GM18519 (cell line): ENCODE data around the gene ADO.
A peak's percentile ranks its signal among the peaks of the same experiment; 100 is the strongest.

Experiments
- ATAC-seq: cut with Tn5 transposase; IDR thresholded peaks from one replicate; pipeline ENCODE4 v1.9.1; 2021; ENCODE audit warnings: mild to moderate bottlenecking, moderate library complexity; ENCODE audit not compliant: unreplicated experiment, low FRiP score

ADO gene

DNA sequence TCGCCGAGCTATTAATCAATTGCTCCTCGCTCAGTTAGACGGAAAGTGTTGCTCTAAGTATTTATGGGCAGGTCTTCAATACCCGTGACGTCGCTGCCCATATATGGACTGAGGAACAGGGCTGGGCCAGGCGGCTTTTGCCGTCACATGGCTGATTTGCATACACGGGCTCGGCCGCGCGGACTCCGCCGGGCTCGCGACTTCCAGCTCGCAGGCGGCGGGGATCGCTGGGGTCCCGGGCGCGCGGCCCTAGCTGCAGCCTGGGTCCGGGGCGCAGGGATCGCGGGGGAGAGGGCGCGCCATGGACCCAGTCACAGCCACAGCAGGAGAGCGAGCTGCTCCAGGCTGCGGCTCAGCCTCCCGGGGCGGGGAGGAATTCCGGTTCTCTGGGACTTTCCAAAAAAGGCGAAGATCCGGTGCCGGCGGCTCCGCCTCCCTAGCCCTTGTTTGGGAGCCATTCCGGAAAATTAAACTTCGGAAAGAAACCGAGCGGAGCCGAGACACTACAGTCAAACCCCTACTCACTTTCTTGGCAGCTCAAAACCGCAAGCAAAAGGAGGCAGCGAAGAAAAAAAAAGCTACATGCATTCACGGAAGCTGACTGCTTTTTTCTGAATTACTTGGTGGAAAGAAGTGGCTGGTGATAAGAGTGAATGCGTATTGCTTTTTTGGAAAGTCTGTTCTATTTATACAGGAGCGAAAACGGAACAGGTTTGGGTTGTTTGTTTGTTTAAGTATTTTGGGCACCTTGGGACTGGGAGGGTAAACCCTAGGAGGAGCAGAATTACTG is 12.0 kb downstream of the ADO start, which contains the start of gene EGR2:
TSS of gene EGR2 (minus strand) at position 36 of the 790 bp plus-strand sequence. CDS start 337 bp downstream, outside the sequence.
- peak; percentile 52 for ATAC-seq

DNA sequence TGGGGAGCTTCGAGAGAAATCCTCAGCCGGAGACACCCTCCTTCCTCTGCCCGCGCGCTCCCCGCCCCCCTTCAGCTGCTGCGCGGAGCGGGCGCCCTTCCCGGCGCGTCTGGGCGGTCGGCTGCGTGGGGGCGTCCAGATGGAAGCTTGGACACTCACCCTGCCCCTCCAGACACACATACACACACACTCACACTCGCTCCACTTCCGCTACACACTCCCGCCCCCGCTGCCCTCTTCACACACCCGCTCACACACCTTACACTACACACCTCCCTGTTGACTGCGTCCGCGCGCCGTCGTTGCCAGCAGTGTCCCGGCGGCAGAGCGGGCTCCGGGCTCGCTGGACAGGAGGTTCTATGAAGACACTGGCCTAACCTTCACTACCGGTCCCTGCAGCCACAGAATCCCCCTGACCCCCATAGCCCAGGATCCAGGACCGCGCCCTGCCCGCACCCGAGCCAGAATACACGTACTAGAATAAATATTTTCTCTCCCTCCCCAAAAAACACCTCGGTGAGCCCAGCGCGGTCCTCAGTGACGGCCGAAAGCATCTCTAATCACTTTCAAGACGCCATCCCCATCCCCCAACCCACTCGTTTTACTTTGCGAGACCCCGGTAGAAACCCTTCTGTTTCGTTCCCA is 12.7 kb downstream of the ADO start:
- no peak for ATAC-seq

DNA sequence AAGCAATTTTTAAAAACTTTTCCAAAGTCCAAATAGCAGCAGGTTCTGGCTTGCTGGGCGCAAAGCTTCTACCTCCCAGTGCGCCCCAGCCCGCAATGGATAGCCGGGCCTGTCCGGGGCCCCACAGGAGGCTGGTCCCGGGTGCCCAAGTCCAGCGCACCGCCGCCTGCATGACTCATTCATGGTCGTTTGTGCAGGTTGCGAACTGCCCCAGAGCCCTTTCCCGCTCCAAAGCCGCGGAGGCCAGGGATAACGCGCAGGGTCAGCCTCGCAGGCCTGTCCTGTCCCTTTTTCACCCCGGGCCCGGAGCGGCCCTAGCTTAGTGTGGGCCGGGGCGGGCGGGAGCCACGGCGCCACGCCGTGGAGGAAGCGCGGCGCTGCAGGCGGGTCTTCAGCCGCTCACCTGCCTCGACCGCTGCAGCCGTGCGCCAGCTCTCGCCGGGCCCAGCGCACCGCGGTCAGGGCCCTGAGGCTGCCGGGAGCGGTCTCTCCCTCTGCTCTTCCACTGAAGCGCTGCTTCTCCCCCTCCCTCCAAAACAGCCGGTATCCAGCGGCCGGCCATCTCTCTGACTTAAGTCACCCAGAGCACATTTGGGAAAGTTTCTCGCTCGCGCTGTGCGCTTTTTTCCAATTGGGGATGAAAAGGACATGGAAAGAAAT is 13.4 kb downstream of the ADO start:
- peak; percentile 34 for ATAC-seq

DNA sequence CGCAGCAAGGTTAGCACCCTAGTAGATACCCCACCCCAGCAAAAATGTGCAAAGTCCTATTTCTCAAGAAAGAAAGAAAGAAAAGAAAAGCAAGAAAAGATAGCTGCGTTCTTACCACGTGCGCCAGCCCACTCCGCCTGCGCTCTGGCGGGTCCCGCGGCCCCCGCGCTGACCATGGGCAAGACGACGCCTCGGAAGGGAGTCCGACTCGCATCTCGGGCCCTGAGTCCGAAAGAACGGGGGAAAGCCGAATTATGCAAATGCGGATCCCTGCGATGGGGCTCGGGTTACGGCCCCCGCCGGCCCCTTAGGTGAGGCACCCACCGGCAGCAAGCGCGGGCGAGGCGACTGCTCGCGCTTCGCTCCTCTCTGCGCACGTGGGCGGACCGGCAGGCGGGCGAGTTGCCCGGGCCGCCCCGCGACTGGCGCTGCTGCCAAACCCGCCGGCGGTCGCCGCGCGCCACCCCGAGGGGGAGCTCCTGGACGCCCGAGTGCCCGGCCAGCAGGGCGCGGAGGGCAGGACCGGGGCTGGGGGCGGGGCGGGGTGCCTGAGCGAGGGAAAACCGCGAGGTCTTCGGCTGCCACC is 14.0 kb downstream of the ADO start:
- no peak for ATAC-seq

DNA sequence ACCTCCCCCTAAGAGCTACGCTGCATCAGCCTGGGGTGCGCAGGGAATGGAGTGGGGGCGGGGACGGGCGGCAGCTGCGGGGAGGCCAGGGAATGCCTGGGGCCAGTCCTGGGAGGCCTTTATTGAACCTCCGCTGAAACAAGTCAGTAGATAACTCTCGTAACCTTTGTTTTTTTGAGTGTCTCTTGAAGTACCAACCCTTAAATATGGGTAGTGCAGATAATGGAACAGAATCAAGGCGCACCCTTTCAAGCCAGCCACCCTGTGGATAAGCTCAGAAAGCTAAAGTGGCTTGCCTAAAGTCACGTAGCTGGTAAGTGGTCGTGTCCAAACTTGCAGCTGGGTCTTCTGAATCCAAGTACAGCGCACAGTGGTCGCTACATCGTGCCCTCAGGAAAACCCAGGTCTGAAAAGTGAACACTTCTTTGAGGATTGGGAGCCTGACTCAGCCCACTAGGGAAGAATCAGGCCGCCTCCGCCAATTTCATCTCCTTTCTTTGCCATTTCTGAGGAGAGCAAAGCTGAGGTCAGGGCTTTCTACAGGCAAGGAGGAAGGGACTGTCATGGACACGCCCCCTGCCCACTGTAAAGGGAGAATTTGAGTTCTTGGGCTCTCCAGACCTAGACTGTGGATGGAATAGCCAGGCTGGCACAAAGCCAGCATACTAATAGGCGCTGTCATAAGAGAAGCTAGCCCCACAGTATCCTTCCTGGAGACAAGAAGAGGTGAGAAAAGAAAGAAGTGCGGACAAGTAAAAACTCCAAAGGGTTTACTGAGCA is 14.8 kb downstream of the ADO start:
- ATAC-seq, result no peak

DNA sequence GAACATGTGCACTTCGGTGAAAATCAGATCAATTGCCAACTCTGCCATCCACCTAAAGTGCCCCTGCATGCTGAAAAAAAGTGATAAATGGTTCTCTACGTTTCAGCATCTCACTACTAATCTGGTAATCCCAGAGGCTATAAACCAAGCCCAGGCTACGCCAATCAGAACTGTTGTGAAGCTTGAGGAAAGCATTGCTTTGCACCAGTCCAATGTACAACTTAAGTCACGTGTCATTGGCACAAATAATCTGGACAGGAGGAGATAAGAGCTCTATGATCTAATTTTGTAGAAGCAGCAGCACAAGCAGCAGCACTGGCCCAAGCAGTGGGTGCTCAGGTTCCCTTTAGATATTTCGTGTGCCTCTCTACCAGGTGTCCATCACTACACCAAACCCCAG is 16.1 kb downstream of the ADO start:
- ATAC-seq, result no peak

DNA sequence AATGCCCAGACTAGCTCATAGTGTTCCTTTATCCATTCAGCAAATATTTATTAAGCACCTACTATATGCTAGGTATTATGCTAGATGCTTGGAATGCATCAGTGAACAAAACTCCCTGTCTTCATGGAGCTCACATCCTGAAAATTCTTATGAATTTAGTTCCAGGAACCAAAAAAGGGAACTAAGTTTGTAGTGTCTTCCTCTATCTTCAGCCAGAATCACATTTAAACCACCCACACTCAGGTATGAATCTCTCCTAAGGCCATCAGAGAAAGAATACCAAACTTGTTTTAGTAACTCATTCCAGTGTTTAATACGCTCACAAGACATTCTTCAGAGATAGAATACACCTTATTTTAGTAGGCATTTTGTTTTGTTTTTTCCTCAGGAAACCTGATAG is 21.8 kb downstream of the ADO start:
- ATAC-seq, result no peak

DNA sequence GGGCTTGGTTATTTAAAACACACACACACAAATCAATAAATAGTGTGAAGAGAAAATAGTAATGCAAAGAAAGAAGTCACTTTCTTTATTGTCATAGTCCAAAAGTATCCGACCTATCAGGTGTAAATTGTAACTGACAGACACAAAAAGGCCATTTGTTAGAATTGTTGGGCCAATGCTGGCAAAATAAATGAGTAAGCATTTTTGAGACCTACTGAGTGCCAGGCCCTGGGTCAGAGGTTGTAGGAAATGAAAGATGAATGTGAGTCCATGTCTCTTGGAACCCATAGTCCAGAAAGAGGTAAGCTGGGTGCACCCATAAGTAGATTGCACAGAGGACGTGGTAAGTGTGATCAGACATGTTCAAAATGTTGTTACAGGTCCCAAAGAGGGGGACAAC is 25.1 kb downstream of the ADO start:
- ATAC-seq, result no peak

DNA sequence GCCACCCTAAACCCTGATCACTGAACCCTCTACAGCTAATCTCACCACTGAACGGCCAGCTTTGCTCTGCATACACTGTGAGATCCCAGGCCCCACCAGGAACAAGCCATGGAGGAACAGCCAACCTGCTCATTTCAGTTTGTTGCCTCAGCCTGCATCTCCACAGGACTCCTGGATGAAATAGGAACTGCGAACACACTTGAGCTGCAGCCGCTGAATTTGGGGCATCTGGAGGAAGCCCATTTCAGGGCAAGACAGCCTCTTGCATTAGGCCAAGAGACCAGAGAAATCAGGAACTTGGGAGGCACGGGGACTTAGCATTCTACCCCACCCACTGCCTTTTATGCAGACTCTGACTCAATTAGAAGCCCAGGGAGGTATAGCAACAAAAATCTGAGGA is 26.2 kb downstream of the ADO start:
- no peak for ATAC-seq

DNA sequence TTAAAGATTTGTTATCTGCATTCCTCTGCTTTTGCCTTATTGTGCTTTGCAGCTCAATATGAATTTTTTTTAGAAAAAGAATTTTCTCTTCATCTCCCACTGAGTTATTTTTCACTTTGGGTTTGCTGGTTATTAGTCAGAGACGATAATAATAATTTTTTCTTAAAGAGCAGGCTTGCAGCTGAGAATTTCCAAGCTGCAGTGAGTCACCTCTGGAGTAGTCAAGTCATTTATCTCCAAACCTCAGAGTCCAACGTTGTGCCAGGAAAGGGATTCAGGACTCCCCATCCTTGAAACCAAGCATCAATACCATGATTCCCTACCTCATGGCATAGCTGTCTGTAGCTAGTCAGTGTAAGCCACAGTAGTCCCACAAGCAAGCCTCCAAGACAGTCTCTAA is 26.8 kb downstream of the ADO start:
- ATAC-seq, result peak; percentile 45

DNA sequence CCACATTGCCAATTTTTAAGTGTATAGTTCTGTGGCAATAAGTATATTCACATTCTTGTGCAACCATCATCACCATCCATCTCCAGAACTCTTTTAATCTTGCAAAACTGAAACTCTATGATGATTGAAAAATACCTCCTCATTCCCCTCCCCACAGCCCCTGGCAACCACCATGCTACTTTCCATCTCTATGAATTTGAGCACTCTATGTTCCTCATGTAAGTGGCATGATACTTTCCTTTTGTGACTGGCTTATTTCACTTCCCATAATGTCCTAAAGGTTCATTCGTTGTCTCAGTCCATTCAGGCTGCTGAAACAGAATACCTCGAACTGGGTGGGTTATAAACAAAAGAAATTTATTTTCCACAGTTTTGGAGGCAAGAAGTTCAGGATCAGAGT is 35.1 kb downstream of the ADO start:
- no peak for ATAC-seq

DNA sequence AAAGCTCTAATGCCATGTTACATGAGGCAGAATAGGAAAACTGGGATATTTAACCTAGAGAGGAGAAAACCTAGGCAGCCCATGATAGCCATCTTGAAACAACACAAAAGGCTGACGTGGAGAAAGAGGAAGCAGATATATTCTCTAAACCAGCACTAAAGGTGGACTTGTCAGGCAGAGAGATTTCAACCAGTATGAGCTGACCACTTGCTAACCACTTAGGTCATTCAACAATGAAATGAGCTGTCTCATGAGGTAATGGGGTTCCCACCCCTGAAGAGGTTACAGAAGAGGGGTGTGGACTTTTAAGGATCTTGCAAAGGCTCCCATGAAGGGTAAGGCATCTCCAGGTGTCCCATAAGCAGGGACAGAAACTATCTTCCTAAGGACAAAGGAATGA is 38.5 kb downstream of the ADO start:
- ATAC-seq, result no peak

DNA sequence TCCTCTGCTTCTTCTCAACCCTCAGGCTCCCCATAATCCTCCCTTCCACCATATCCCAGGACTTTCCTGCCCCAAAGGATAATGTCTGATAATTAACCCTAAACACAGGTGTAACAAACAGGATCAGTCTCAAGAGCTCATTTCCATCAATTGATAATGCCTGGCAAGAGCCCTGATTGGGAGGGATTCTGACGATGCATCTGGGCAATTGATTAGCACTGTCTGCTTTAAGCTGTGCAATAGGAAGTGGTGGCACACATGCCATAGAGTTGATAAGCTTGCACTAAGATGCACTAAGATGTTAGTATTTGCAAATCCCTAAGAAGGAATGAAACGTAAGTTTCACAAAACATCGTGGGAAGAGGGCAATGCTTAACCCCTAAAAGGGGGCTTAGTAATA is 39.1 kb downstream of the ADO start:
- ATAC-seq, result no peak

DNA sequence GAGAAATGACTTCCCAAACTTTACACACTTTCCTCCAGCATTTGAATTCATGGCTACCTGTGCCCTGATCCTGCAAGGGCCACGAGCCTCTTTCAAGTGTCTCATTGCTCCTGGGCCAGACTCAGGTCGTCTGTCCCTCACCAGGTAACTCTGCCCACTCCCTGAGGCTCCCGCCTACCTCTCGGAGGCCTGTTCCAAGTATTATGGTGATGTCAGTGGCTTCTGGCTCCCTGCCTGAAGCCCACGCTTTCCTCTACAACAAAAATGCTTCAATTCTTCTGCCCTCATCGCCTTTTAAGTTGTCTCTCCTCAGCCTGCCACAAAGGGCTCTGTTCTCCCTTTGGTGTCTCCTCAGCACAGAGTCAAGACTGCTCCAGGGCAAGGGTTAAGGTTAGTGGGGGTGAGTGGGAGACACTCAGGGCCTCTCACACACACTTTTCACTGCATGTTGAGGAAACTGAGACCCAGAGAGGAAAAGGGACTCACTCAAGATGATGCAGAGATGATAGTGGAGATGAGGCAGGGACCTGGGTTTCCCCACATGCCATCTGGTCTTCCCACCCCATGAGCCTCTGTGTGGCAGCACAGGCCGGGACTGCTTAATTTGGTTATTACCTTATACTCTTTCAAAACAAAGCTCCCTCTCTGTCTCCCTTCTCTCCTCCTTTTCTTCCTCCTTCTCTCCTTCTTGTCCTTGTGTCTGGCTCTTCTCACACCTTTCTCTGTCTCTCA is 39.9 kb downstream of the ADO start:
- no peak for ATAC-seq

DNA sequence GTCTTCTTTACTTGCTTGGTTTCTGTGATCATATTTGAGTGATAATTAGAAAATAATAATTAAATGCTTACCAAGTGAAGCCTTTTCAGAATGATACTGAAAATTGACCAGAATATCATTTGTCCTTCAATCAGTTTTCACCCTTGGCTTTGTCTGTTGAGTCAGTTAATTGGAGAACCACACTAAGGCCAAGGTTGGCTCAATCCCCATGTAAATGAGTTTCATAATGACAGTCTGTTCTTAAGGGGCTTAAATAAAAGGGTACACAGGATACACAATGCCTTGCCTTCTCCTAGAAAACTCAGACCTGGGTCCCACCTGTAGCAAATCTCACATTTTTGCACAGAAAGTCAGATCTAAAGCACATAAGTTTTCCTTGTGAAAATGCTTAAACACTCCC is 42.9 kb downstream of the ADO start:
- ATAC-seq, result no peak

DNA sequence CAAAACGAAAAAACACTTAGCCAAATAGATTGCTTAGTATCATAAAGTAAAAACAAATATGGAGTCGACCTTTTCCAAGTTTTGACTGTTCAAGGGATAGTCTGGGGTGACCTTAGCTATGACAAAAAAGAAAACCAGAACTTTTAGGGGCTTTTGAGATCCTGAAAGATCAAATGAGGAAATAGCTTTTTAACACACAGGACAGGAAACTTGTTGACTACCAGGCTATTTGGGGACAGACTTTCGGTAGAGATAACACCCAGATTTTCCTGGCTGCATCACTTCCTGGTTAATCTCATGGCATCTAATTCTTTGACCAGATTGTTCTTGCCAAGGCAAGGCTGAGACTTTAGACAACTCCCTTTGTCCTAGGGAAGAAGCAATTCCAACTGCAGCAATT is 46.1 kb downstream of the ADO start:
- no peak for ATAC-seq

DNA sequence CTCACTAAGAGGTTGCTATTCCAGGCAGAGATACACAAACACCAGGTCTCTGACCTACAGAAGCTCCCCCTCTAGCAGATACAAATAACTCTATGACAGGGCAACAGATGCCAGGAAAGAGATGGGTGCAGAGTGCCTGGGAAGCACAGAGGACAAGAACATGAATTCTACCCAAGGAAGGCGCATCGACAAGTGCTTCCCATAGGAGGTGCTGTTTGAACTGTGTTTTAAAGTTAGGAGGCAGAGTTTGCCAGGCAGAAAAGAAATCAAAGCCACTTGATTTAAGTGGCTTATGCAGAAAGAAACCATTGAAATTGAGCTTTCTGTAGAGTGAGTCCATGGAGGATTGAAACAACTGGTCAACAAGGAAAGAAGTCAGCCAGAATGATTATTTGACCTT is 46.9 kb downstream of the ADO start:
- no peak for ATAC-seq

DNA sequence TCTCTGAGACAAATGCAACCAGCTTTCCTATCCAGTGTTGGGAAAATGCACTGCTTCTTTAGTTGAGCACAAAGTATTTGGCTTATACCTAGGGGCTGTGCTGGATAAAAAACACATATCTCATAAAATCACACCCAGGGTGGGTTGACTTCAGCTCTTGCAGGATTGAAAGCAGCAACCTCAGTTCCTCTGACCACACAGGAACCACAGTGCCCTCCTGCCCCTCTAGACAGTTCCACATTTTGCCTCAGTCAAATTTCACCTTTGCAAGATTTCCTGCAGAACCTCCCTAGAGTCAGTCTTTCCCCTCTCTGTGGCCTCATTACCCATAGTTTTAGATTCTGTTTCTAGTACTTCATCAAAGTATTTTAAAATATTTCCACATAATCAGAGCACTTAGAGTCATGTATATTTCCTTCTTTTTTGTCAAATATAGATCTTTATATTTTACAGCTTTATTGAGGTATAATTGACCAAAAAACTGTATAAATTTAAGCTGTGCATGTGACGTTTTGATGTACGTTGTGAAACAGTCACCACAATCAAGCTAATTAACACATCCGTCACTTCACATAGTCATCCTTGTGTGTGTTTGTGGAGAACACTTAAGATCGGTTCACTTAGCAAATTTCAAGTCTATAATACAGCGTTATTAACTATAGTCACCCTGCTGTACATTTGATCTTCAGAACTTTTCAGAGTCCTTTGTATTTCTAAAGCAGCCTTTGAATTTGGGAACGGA is 48.6 kb downstream of the ADO start:
- ATAC-seq, result peak; percentile 39

DNA sequence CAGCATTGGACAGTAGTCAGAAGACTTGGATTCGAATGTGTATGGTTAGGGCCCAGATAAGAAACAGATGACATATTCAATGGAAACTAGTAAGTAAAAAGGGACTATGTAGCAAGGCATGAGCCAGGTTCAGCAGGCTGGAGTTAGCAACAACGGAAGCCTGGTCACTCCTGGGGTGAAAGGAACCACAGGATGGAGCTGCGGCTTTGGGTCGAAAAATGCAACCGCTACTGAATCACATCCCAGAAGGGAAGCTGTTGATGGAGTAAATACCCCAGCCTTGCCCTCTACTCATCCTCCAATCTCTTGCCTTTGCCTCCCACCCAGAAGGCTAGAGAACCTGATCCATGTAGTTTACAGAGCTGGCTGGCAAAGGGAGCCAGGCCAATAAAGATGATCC is 49.2 kb downstream of the ADO start:
- no peak for ATAC-seq
